HEK293T (cell line): Measurements from ENCODE around the gene INPP5A.
"Not testable (repeated sequence)": the region's sequence is repeated elsewhere in the genome, so short reads cannot be mapped to it uniquely, and the experiment has no call there.

Experiments used
- CTCF ChIA-PET: fragments of 350-600 bp; formaldehyde crosslinking; extraction: SDS; loops from one replicate; lab custom pipeline; 2021; ENCODE audit warnings: antibody characterized with exemption, inconsistent platforms; lab: Yijun Ruan, JAX
- POLR2A ChIA-PET: fragments of 350-600 bp; formaldehyde crosslinking; extraction: SDS; loops from one replicate; lab custom pipeline; 2020; ENCODE audit warnings: antibody characterized with exemption, inconsistent platforms; lab: Yijun Ruan, JAX
- DNase-seq: peaks from one replicate; pipeline ENCODE4 v3.0.0; 2012; ENCODE audit warnings: mixed read lengths; ENCODE audit errors: extremely low spot score
- ARNT ChIP-seq: fragments of 450-650 bp; IDR thresholded peaks from 2 replicates; pipeline ENCODE4 v1.6.1; 2017; ENCODE audit warnings: mild to moderate bottlenecking
- BHLHE40 ChIP-seq: fragments of 450-650 bp; IDR thresholded peaks from 2 replicates; pipeline ENCODE4 v1.6.1; 2016; ENCODE audit warnings: mild to moderate bottlenecking, moderate library complexity, borderline replicate concordance
- CTBP1 ChIP-seq: fragments of 450-650 bp; IDR thresholded peaks from 2 replicates; pipeline ENCODE4 v1.6.1; 2016; ENCODE audit warnings: borderline replicate concordance
- ELF4 ChIP-seq: fragments of 450-650 bp; IDR thresholded peaks from 2 replicates; pipeline ENCODE4 v1.6.1; 2017; ENCODE audit warnings: antibody characterized with exemption
- FOXA1 ChIP-seq: fragments of 450-650 bp; IDR thresholded peaks from 2 replicates; pipeline ENCODE4 v1.6.1; 2016; ENCODE audit warnings: mild to moderate bottlenecking
- FOXK2 ChIP-seq: fragments of 450-650 bp; IDR thresholded peaks from 2 replicates; pipeline ENCODE4 v1.6.1; 2016; ENCODE audit warnings: mild to moderate bottlenecking
- FOXM1 ChIP-seq: fragments of 450-650 bp; IDR thresholded peaks from 2 replicates; pipeline ENCODE4 v1.6.1; 2017; ENCODE audit warnings: mild to moderate bottlenecking, borderline replicate concordance
- HDGF ChIP-seq: fragments of 450-650 bp; IDR thresholded peaks from 2 replicates; pipeline ENCODE4 v1.6.1; 2017; ENCODE audit warnings: antibody characterized with exemption, borderline replicate concordance
- L3MBTL2 ChIP-seq: fragments of 450-650 bp; conservative IDR thresholded peaks from 2 replicates; pipeline ENCODE4 v1.6.1; 2016; ENCODE audit warnings: mild to moderate bottlenecking
- LEF1 ChIP-seq: fragments of 450-650 bp; IDR thresholded peaks from 2 replicates; pipeline ENCODE4 v1.6.1; 2017; ENCODE audit warnings: mild to moderate bottlenecking, borderline replicate concordance
- NFRKB ChIP-seq: fragments of 450-650 bp; IDR thresholded peaks from 2 replicates; pipeline ENCODE4 v1.6.1; 2016; ENCODE audit warnings: mild to moderate bottlenecking, moderate library complexity
- PKNOX1 ChIP-seq: fragments of 450-650 bp; IDR thresholded peaks from 2 replicates; pipeline ENCODE4 v1.6.1; 2016
- SP1 ChIP-seq: fragments of 450-650 bp; IDR thresholded peaks from 2 replicates; pipeline ENCODE4 v1.6.1; 2017
- SUZ12 ChIP-seq: fragments of 450-650 bp; IDR thresholded peaks from 2 replicates; pipeline ENCODE4 v1.6.1; 2016; ENCODE audit warnings: mild to moderate bottlenecking
- TARDBP ChIP-seq: fragments of 450-650 bp; IDR thresholded peaks from 2 replicates; pipeline ENCODE4 v1.6.1; 2016
- ZNF384 ChIP-seq: fragments of 450-650 bp; IDR thresholded peaks from 2 replicates; pipeline ENCODE4 v1.6.1; 2016

Gene INPP5A

GRCh38 chr10:132670546-132671227 is 133.1 kb downstream of the INPP5A start:
- DNase-seq, result no peak
- TF ChIP-seq ZNF384 (no peak), FOXK2 (no peak), SUZ12 (no peak), TARDBP (no peak), ELF4 (no peak), FOXM1 (no peak), LEF1 (no peak), PKNOX1 (no peak), CTBP1 (no peak), L3MBTL2 (no peak), SP1 (no peak), HDGF (no peak), BHLHE40 (no peak), ARNT (no peak), FOXA1 (no peak)
- ChIA-PET CTCF (no interaction called here), POLR2A (no interaction called here)

GRCh38 chr10:132671228-132672154 is 133.9 kb downstream of the INPP5A start:
- TF ChIP-seq LEF1, result no peak
- peak; percentile 29; the same call in 1 of the 2 replicates for TF ChIP-seq SP1
- CTCF ChIA-PET, result no interaction called here
- POLR2A ChIA-PET, result no interaction called here
- no peak for DNase-seq

- POLR2A ChIA-PET, result interaction anchor here (0.6 kb wide), 1 partner anchor 11 kb away, joined by 3 read pairs; no protein-coding TSS in a partner anchor
- DNase-seq, CTCF ChIA-PET: not testable (repeated sequence)
These were observed 136.2 kb downstream of the INPP5A start for GRCh38 chr10:132673746-132674145.

- ChIA-PET POLR2A (interaction anchor here (0.6 kb wide), 1 partner anchor 11 kb away, joined by 3 read pairs; no protein-coding TSS in a partner anchor), CTCF (no interaction called here)
- no peak for TF ChIP-seq FOXM1
- no peak for TF ChIP-seq FOXK2
- no peak for TF ChIP-seq HDGF
- TF ChIP-seq TARDBP, result no peak
- no peak for TF ChIP-seq SUZ12
- TF ChIP-seq ZNF384, result no peak
- TF ChIP-seq CTBP1, result no peak
- TF ChIP-seq LEF1, result no peak
- TF ChIP-seq ARNT, result no peak
- no peak for DNase-seq
These were observed 136.7 kb downstream of the INPP5A start for GRCh38 chr10:132674311-132674710.

GRCh38 chr10:132675031-132675740 is 137.6 kb downstream of the INPP5A start:
- POLR2A ChIA-PET, result no interaction called here
- CTCF ChIA-PET, result no interaction called here

More at GRCh38 chr10:132675031-132675740, 137.6 kb downstream of the INPP5A start:
- no peak for DNase-seq
- TF ChIP-seq LEF1 (no peak), CTBP1 (no peak), ZNF384 (no peak), PKNOX1 (no peak), L3MBTL2 (no peak), SP1 (no peak), FOXK2 (no peak), ARNT (no peak), FOXM1 (no peak), FOXA1 (no peak), SUZ12 (no peak), NFRKB (no peak), BHLHE40 (no peak), ELF4 (no peak), TARDBP (no peak), HDGF (no peak)
